ENCODE measurements around the gene L3MBTL4.

The L3MBTL4 gene

DNA sequence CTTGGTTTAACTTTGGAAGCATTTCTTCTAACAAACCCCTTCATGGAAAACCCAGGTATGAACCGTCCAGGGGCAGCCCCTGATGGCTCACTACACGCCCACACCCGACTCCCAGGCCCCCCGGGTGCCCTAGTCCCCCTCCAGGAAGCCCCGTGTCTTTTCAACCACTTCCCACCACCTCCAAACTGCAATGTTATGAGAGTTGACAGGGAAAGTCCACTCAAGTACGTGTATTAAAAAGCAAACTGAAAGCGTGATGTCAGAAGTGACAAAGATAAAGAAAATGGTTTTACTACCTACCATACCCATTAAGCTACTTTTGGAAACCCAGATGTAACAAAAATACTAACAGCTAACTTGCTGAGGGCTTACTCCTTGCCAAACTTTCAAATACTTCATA, 51.5 kb downstream of the L3MBTL4 start:
- no peak for DNase-seq (ENCODE audit: low read depth)

DNA sequence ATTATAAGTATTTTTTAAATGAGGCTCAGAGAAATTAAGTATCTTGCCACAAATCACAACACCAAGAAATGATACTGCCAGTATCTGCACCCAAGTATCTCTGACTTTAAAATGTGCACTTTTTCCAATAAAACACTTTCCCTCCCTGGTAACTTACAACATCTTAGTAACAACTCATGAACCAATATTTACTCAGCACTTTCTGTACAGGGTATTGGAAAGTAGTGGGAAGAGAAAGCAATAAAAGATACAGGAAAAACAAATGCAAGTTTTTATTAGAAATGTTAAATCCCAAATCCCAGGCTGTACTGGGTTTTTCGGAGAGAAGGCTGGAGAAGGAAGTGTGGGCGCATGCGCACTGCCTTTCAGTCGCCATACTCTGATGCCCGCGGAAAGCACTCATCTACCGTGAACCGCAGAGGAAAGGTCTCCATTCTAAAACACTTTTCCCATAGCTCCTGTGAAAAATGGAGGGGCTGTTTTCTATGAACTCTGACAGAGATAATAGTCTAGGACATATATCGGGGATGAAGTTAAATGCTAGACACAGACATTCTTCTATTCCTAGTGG, 52.1 kb downstream of the L3MBTL4 start:
- DNase-seq (ENCODE audit: low read depth): no peak

GRCh38 chr18:6357668-6358067, 57.0 kb downstream of the L3MBTL4 start:
- DNase-seq (ENCODE audit: low read depth): no peak

DNA sequence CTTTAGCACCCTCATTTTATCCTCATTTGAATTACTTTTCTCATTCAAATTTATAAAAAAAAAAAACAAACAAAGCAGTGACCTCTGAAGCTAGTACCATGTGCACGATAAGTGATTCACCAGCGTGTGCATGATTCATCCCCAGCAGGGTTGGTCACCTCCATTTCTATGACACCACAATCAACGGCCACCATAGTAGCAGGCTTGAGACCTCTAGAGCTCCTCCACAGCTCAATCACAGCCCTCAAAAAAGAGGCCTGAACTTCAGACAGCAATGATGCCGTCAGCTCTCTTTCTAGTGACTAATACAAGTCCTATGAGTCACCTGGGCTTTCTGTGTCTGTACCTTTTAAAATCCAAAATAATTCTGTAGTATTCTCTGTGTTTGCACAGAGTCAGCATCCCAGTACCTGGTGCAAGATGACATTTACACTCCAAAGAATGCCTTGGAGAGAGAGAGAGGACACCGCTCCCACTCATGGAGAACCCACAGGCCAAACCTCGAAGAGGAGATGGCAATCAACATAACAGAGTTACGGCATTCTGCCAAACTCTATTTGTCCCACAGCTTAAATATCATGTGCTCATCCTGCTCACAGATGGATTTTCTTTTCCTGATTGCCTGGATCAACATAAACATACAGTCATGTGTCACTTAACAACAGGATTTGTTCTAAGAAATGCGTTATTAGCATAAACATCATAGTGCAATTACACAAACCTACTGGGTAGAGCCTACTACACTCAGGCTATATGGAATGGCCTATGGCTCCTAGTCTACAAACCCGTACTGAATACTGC, 58.7 kb downstream of the L3MBTL4 start:
- DNase-seq (ENCODE audit: low read depth): no peak

GRCh38 chr18:6352275-6352674, 62.4 kb downstream of the L3MBTL4 start:
- DNase-seq (ENCODE audit: low read depth): no peak

DNA sequence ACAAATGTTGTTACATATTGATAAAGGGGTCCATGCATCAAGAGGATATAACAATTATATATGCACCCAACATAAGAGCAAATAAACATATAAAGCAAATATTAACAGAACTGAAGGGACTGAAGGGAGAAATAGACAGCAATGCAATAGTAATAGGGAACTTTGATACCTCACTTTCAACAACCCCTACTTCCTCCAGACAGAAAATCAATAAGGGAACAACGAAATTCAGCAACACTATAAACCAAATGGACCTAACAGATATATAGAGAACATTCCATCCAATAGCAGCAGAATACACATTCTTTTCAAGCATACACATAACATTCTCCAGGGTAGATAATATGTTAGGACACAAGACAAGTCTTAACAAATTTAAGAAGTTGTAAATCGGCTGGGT, 71.7 kb downstream of the L3MBTL4 start:
- no peak for DNase-seq (ENCODE audit: low read depth)

GRCh38 chr18:6341709-6342108, 73.0 kb downstream of the L3MBTL4 start:
- DNase-seq (ENCODE audit: low read depth): no peak

DNA sequence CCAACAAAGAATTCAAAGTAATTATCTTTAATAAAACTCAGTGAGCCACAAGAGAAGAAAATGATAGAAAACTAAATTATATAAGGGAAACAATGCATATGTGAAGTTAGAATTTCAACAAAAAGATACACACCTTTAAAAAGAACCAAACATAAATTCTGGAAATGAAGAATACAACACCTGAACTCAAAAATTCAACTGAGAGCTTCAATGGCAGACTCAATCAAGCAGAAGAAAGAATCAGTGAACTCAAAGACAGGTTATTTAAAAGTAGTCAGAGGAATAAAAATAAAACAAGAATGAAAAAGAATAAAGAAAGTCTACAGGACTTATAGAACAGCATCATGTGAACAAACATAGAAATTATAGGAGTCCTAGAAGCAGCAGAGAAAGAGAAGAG, 73.4 kb downstream of the L3MBTL4 start:
- no peak for DNase-seq (ENCODE audit: low read depth)

- DNase-seq (ENCODE audit: low read depth): no peak
These were observed 74.6 kb downstream of the L3MBTL4 start for GRCh38 chr18:6340121-6340520.

GRCh38 chr18:6336239-6336638, 78.5 kb downstream of the L3MBTL4 start:
- DNase-seq (ENCODE audit: low read depth): no peak

GRCh38 chr18:6333981-6334380, 80.7 kb downstream of the L3MBTL4 start:
- no peak for DNase-seq (ENCODE audit: low read depth)

- DNase-seq (ENCODE audit: low read depth): no peak
These were observed 82.8 kb downstream of the L3MBTL4 start for GRCh38 chr18:6331872-6332271.

DNA sequence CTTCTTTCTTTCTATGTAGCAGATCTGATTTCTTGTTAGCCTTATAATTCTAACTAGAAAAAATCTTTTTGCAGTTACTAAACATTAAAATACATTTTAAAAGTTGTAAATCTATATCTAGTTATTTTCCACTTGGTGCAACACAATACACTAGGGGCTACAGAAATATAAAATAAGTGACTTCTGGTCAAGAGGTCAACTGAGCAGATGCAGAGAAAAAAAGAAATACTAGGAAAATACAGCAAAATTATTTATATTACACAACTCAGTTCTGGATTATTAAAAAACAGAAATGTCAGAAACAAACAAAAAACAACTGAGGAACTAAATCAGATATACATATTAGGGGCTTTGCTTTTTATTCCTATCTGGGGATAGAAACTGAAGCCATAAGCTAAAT, 83.9 kb downstream of the L3MBTL4 start:
- no peak for DNase-seq (ENCODE audit: low read depth)

DNA sequence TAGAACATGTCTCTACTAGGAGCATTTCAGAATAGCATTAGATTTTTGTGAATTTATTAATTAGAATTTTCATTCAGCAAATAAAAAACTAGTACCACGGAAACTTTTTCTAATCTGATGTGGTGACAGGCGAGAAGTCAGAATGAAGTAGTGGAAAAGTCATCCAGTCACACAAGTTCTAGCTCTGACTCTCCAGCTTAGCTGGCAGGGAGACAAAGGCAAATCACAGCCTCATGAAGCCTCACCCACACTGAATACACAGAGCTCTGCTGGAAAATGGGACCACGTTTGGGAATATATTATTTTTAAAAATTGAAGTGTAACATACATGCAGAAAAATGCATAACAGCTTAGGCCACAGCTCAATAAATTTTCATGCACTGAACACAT, 86.1 kb downstream of the L3MBTL4 start:
- DNase-seq (ENCODE audit: low read depth): no peak

DNA sequence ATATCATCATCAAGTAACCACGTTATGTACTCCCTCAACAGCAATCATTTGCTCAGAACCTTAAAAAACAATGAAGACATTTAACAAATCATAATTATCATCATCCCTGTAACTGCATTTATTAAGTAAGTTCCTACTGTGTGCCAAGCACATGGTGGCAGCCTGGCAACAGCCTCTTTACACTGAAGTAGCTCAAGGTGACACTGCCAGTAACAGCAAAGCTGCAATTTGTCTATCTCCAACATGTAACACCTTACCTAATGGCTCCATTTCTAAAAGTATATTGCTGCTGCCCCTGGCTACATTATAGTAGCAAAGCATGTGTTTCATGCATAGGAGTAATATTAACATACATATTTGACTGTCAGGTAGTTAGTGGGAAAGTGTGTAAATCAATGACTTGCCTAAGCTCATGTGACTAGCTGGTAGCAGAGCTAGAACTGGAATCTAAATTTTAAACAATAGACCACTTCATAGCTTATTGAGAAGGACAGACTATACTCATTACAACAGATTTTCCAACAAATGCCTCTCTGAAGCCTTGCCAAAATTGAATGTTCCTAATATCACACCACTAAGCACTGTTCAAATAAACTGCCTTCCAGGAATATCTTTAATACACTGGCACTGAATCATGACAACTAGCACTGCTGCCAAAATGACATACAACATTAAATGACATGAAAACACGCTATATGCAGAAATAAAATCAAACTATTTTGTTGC, 86.7 kb downstream of the L3MBTL4 start:
- no peak for DNase-seq (ENCODE audit: low read depth)

DNA sequence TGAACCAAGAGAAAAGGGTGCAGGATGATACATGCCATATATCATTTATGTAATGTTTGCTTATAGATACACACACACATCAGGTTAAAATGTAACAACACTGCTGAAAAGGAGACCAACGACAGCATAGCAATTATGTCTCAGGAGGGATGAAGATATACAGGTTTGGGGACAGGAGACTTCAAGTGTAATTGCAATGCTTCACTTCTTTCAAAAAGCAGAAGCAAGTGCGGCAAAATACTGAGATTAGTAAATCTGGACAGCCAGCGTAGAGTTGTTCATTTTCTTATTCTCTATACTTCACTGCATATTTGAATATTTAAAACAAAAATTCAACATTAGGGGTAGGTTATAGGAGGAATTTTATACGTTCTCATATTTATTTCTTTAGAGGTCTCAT, 87.2 kb downstream of the L3MBTL4 start:
- no peak for DNase-seq (ENCODE audit: low read depth)

DNA sequence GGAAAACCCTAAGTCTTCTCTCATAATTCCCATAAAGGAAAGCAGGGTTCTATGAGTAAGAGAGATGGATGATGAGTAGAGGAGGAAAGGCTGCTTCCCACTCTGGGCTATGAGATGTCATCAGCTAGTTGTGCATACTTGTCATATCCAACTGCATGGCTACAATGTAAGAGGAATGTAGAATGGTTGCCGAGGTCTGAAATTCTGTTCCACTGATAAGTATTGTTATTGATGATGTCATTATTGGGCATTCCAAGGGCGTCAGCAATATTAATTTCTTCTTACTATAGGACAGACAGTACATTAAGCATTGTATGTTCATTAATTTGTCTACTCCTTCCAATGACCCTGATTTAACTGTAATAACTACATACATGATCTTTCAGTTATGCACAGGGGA, 88.1 kb downstream of the L3MBTL4 start:
- no peak for DNase-seq (ENCODE audit: low read depth)

- no peak for DNase-seq (ENCODE audit: low read depth)
These were observed 91.3 kb downstream of the L3MBTL4 start for GRCh38 chr18:6323319-6323889.

DNA sequence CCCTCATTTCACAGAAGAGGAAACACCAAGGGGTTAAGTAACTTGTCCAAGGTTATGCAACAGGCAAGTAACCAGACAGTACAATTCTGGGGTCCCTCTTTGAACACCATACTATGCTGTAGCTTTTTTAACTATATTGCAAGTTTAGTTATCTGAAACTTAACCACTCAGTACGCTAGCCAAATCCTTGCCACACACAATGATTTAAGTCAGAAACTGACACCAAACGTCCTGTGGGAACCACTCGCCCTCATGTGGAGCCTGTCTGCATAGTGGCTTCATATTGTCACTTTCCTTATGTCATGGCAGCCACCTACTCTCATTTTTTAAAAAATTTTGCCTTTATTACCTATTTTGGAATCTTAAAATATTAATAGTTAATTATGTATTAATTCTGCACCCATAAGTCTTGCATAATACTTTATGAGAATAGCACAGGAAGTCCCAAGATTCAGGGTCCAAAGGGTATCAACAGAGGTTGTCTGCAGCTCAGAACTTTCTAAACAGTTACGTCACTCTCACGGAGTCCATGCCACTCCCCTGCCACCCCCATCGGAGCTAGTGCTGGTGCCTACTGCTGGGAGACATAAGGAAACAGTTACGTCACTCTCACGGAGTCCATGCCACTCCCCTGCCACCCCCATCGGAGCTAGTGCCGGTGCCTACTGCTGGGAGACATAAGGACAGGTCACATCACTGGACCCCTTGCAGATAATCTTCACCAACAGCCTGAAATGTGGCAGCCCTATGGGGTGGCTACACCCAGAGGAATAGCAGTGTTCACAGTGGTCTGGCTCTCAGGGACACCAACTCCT, 99.0 kb downstream of the L3MBTL4 start:
- no peak for DNase-seq (ENCODE audit: low read depth)

DNA sequence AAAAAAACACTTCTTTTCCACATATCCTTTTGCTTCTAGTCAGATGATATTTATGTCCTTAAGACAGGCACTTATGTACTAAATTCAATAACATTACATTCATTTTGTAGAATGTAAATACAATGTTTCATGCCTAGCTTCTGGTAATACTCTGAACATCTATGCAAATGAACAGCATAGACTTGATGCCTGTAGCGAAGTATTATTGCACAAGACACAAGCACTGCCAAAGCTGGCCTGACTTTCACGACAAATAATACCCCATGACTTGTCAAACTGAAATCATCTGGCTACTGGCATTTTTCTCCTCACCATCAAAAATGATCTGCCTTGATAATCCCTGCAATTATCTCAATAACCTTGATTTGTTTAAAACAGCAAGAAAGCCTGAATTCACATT, 101.3 kb downstream of the L3MBTL4 start:
- no peak for DNase-seq (ENCODE audit: low read depth)

GRCh38 chr18:6311456-6312215, 103.1 kb downstream of the L3MBTL4 start:
- no peak for DNase-seq (ENCODE audit: low read depth)
